ENCODE measurements around the gene CLRN3.

The CLRN3 gene

DNA sequence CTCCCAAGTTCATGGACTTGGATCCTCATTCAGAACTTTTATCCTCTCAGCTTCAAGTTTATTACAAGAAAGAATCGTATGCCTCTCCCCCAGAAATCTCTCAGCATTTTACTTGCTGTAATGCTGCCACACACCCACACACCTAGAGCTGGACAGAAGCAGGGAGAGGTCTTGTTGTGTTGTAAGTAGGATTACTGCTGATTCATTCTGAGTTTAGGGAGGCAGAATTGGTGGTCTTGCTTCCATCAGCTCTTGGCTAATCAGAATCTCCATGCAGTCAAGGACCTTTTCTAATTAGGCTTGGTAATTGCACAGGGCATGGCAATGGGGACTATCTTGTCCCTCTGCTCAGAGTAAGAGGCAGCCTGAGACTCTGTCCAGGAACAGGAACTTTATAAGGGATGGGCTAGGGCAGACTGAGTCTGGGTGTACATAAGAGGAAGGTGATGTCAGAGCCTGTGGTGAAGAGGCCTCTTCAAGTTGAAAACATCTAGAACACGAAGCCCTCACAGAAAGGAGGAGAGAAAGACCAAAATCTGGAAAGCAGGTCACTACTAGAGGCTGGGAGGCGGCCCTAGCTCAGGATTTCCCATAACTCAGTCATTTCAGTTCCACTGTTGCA is 7.1 kb upstream of the CLRN3 start:
- H3K4me1 ChIP-seq (ENCODE audit: control insufficient read depth in 1 of 2, insufficient read depth in 2 of 2, low read length in 2 of 2), result peaks cover 0 to under 1% of the 10 kb centered on the region in 2 experiments
- H3K36me3 ChIP-seq (ENCODE audit: control insufficient read depth in 1 of 2, insufficient read depth in 2 of 2, low read length in 2 of 2), result no peaks in the 10 kb centered on the region
- no peak overlapping the region for H3K18ac ChIP-seq (ENCODE audit: low read length)
- H3K4ac ChIP-seq (ENCODE audit: low read depth, low read length), result no peak overlapping the region
- no peak overlapping the region for H2BK12ac ChIP-seq (ENCODE audit: low read length)
- H2AFZ ChIP-seq (ENCODE audit: insufficient read depth, low read length, poor library complexity), result no peak overlapping the region
- no peak overlapping the region for H2BK120ac ChIP-seq (ENCODE audit: insufficient read depth, low read length, poor library complexity)
- no peak overlapping the region for H3K23ac ChIP-seq (ENCODE audit: low read length)
- no peak overlapping the region for H4K91ac ChIP-seq (ENCODE audit: low read depth, low read length)
- no peak overlapping the region for H3K9ac ChIP-seq (ENCODE audit: low read length)
- no peak overlapping the region for H3K27ac ChIP-seq (ENCODE audit: low read depth, low read length)
- no peaks in the 10 kb centered on the region for H3K27me3 ChIP-seq (ENCODE audit: insufficient read depth, low read length)
- no peak overlapping the region for H3K4me2 ChIP-seq (ENCODE audit: low read length)
- DNase-seq, result no peak
- no peak overlapping the region for H3K4me3 ChIP-seq (ENCODE audit: low read depth, low read length)
- no peak overlapping the region for H2AK5ac ChIP-seq (ENCODE audit: low read length)
- H3K79me1 ChIP-seq (ENCODE audit: low read length), result no peaks in the 10 kb centered on the region
- H2BK5ac ChIP-seq (ENCODE audit: low read depth, low read length, poor library complexity), result no peak overlapping the region
- H3K9me3 ChIP-seq (ENCODE audit: insufficient read depth, low read depth, low read length), result no peaks in the 10 kb centered on the region
- no peak overlapping the region for H3K14ac ChIP-seq (ENCODE audit: low read length)
- H4K8ac ChIP-seq (ENCODE audit: low read depth, low read length), result no peak overlapping the region
- H3K79me2 ChIP-seq (ENCODE audit: control insufficient read depth, insufficient read depth, low read length, poor library complexity), result no peaks in the 10 kb centered on the region
- no CpG with 5 or more reads among the region's 3 CpGs for WGBS (ENCODE audit: extremely low coverage, insufficient coverage, insufficient read length)
- H4K12ac ChIP-seq (ENCODE audit: low read depth, low read length), result no peak overlapping the region

- DNase-seq, result no peak
- Histone ChIP-seq H3K4me2 (ENCODE audit: low read length) (no peak overlapping the region), H3K27me3 (ENCODE audit: insufficient read depth, low read length) (no peaks in the 10 kb centered on the region), H2AK5ac (ENCODE audit: low read length) (no peak overlapping the region), H3K79me2 (ENCODE audit: control insufficient read depth, insufficient read depth, low read length, poor library complexity) (no peaks in the 10 kb centered on the region), H4K8ac (ENCODE audit: low read depth, low read length) (no peak overlapping the region), H4K12ac (ENCODE audit: low read depth, low read length) (no peak overlapping the region), H4K91ac (ENCODE audit: low read depth, low read length) (no peak overlapping the region), H3K27ac (ENCODE audit: low read depth, low read length) (no peak overlapping the region), H3K18ac (ENCODE audit: low read length) (no peak overlapping the region), H3K4me1 (ENCODE audit: control insufficient read depth in 1 of 2, insufficient read depth in 2 of 2, low read length in 2 of 2) (no peaks in the 10 kb centered on the region), H3K23ac (ENCODE audit: low read length) (no peak overlapping the region), H3K9me3 (ENCODE audit: insufficient read depth, low read depth, low read length) (no peaks in the 10 kb centered on the region), H3K79me1 (ENCODE audit: low read length) (no peaks in the 10 kb centered on the region), H2BK5ac (ENCODE audit: low read depth, low read length, poor library complexity) (no peak overlapping the region), H2AFZ (ENCODE audit: insufficient read depth, low read length, poor library complexity) (no peak overlapping the region), H2BK12ac (ENCODE audit: low read length) (no peak overlapping the region), H3K9ac (ENCODE audit: low read length) (no peak overlapping the region), H3K4ac (ENCODE audit: low read depth, low read length) (no peak overlapping the region), H3K4me3 (ENCODE audit: low read depth, low read length) (no peak overlapping the region), H3K36me3 (ENCODE audit: control insufficient read depth in 1 of 2, insufficient read depth in 2 of 2, low read length in 2 of 2) (no peaks in the 10 kb centered on the region), H2BK120ac (ENCODE audit: insufficient read depth, low read length, poor library complexity) (no peak overlapping the region), H3K14ac (ENCODE audit: low read length) (no peak overlapping the region)
- WGBS (ENCODE audit: extremely low coverage, insufficient coverage, insufficient read length), result no CpG with 5 or more reads among the region's 2 CpGs
These were observed 4.4 kb upstream of the CLRN3 start for GRCh38 chr10:127897177-127897576.

GRCh38 chr10:127896590-127896989 is 3.8 kb upstream of the CLRN3 start:
- Histone ChIP-seq H3K23ac (ENCODE audit: low read length) (no peak overlapping the region), H2BK12ac (ENCODE audit: low read length) (no peak overlapping the region), H4K12ac (ENCODE audit: low read depth, low read length) (no peak overlapping the region), H3K4me1 (ENCODE audit: control insufficient read depth in 1 of 2, insufficient read depth in 2 of 2, low read length in 2 of 2) (no peaks in the 10 kb centered on the region), H2BK120ac (ENCODE audit: insufficient read depth, low read length, poor library complexity) (no peak overlapping the region), H3K18ac (ENCODE audit: low read length) (no peak overlapping the region), H2AK5ac (ENCODE audit: low read length) (no peak overlapping the region), H3K14ac (ENCODE audit: low read length) (no peak overlapping the region), H3K9me3 (ENCODE audit: insufficient read depth, low read depth, low read length) (no peaks in the 10 kb centered on the region), H3K27ac (ENCODE audit: low read depth, low read length) (no peak overlapping the region), H2AFZ (ENCODE audit: insufficient read depth, low read length, poor library complexity) (no peak overlapping the region), H2BK5ac (ENCODE audit: low read depth, low read length, poor library complexity) (no peak overlapping the region), H3K79me1 (ENCODE audit: low read length) (no peaks in the 10 kb centered on the region), H4K91ac (ENCODE audit: low read depth, low read length) (no peak overlapping the region), H4K8ac (ENCODE audit: low read depth, low read length) (no peak overlapping the region), H3K79me2 (ENCODE audit: control insufficient read depth, insufficient read depth, low read length, poor library complexity) (no peaks in the 10 kb centered on the region), H3K4ac (ENCODE audit: low read depth, low read length) (no peak overlapping the region), H3K27me3 (ENCODE audit: insufficient read depth, low read length) (no peaks in the 10 kb centered on the region), H3K4me2 (ENCODE audit: low read length) (no peak overlapping the region), H3K9ac (ENCODE audit: low read length) (no peak overlapping the region), H3K4me3 (ENCODE audit: low read depth, low read length) (no peak overlapping the region), H3K36me3 (ENCODE audit: control insufficient read depth in 1 of 2, insufficient read depth in 2 of 2, low read length in 2 of 2) (no peaks in the 10 kb centered on the region)
- DNase-seq, result no peak

GRCh38 chr10:127894146-127894545 is 1.4 kb upstream of the CLRN3 start:
- Histone ChIP-seq H3K4me3 (ENCODE audit: low read depth, low read length) (no peak overlapping the region), H3K36me3 (ENCODE audit: control insufficient read depth in 1 of 2, insufficient read depth in 2 of 2, low read length in 2 of 2) (no peaks in the 10 kb centered on the region), H3K4me1 (ENCODE audit: control insufficient read depth in 1 of 2, insufficient read depth in 2 of 2, low read length in 2 of 2) (peaks cover 2 to 3% of the 10 kb centered on the region in 2 experiments), H3K4ac (ENCODE audit: low read depth, low read length) (no peak overlapping the region), H2AFZ (ENCODE audit: insufficient read depth, low read length, poor library complexity) (no peak overlapping the region), H2AK5ac (ENCODE audit: low read length) (no peak overlapping the region), H3K79me2 (ENCODE audit: control insufficient read depth, insufficient read depth, low read length, poor library complexity) (no peaks in the 10 kb centered on the region), H4K91ac (ENCODE audit: low read depth, low read length) (no peak overlapping the region), H3K9me3 (ENCODE audit: insufficient read depth, low read depth, low read length) (peaks cover 1% of the 10 kb centered on the region), H2BK12ac (ENCODE audit: low read length) (no peak overlapping the region), H3K4me2 (ENCODE audit: low read length) (no peak overlapping the region), H3K79me1 (ENCODE audit: low read length) (no peaks in the 10 kb centered on the region), H2BK120ac (ENCODE audit: insufficient read depth, low read length, poor library complexity) (no peak overlapping the region), H3K27me3 (ENCODE audit: insufficient read depth, low read length) (no peaks in the 10 kb centered on the region), H3K18ac (ENCODE audit: low read length) (no peak overlapping the region), H4K8ac (ENCODE audit: low read depth, low read length) (no peak overlapping the region), H3K9ac (ENCODE audit: low read length) (no peak overlapping the region), H4K12ac (ENCODE audit: low read depth, low read length) (no peak overlapping the region), H3K27ac (ENCODE audit: low read depth, low read length) (no peak overlapping the region), H3K23ac (ENCODE audit: low read length) (no peak overlapping the region), H2BK5ac (ENCODE audit: low read depth, low read length, poor library complexity) (no peak overlapping the region), H3K14ac (ENCODE audit: low read length) (no peak overlapping the region)
- DNase-seq, result peak in 1 of 2 donors; percentile 17
- WGBS (ENCODE audit: extremely low coverage, insufficient coverage, insufficient read length), result no CpG with 5 or more reads among the region's 1 CpG

All from trophoblast cell (in vitro differentiated cells and primary cell).